Mesenchymal stem cell (in vitro differentiated cells and primary cell): ENCODE measurements around the gene KLKB1.

ENCODE experiments used
- DNase-seq: peaks from one replicate; pipeline ENCODE4 v3.0.0-alpha.2; 2013
- H2AFZ ChIP-seq: one replicate; pipeline ENCODE4 v1.6.1; 2013; ENCODE audit warnings: low read depth, mild to moderate bottlenecking, control low read depth, inconsistent platforms, low read length, moderate library complexity
- H2AK5ac ChIP-seq: 2 replicates; pipeline ENCODE4 v1.6.1; 2013; ENCODE audit warnings: low read length, moderate library complexity, mild to moderate bottlenecking, inconsistent platforms; ENCODE audit not compliant: severe bottlenecking
- H2BK120ac ChIP-seq: one replicate; pipeline ENCODE4 v1.6.1; 2013; ENCODE audit warnings: low read depth, mild to moderate bottlenecking, inconsistent platforms, low read length, moderate library complexity
- H2BK12ac ChIP-seq, 2 experiments: one replicate each; pipeline ENCODE4 v1.6.1; 2013; ENCODE audit warnings: inconsistent platforms in 2 of 2, low read length in 2 of 2, mild to moderate bottlenecking in 2 of 2, moderate library complexity in 2 of 2, control low read depth in 1 of 2
- H2BK15ac ChIP-seq: one replicate; pipeline ENCODE4 v1.6.1; 2013; ENCODE audit warnings: mild to moderate bottlenecking, low read depth, inconsistent platforms; ENCODE audit not compliant: poor library complexity, severe bottlenecking
- H2BK5ac ChIP-seq: 2 replicates; pipeline ENCODE4 v1.6.1; 2013; ENCODE audit warnings: low read depth, mild to moderate bottlenecking, low read length, control low read depth, inconsistent platforms; ENCODE audit not compliant: poor library complexity, severe bottlenecking
- H3K14ac ChIP-seq, 2 experiments: one replicate each; pipeline ENCODE4 v1.6.1; 2013; ENCODE audit warnings: inconsistent platforms in 2 of 2, low read length in 2 of 2, control low read depth in 1 of 2, mild to moderate bottlenecking in 1 of 2, moderate library complexity in 1 of 2
- H3K18ac ChIP-seq, 2 experiments: one replicate each; pipeline ENCODE4 v1.6.1; 2013; ENCODE audit warnings: inconsistent platforms in 2 of 2, low read length in 2 of 2, control low read depth in 1 of 2, low read depth in 1 of 2, mild to moderate bottlenecking in 1 of 2
- H3K23ac ChIP-seq, 2 experiments: one replicate each; pipeline ENCODE4 v1.6.1; 2013; ENCODE audit warnings: inconsistent platforms in 2 of 2, low read length in 2 of 2, mild to moderate bottlenecking in 2 of 2, moderate library complexity in 2 of 2, control low read depth in 1 of 2
- H3K27ac ChIP-seq: 2 replicates; pipeline ENCODE4 v1.5.1; 2013; ENCODE audit warnings: mild to moderate bottlenecking, moderate library complexity, low read length, control low read depth, inconsistent platforms; ENCODE audit not compliant: poor library complexity, severe bottlenecking
- H3K27me3 ChIP-seq, 2 experiments: 2 replicates each; pipeline versions ENCODE4 v1.6.1 to v1.7.0; 2013; ENCODE audit warnings: low read length in 2 of 2, mild to moderate bottlenecking in 2 of 2, moderate library complexity in 2 of 2, control low read depth in 1 of 2, inconsistent platforms in 1 of 2; ENCODE audit not compliant: control insufficient read depth in 1 of 2, insufficient read depth in 1 of 2
- H3K36me3 ChIP-seq, 2 experiments: 2 replicates each; pipeline versions ENCODE4 v1.6.1 to v1.7.0; 2013; ENCODE audit warnings: low read length in 2 of 2, control low read depth in 1 of 2, inconsistent platforms in 1 of 2, low read depth in 1 of 2, mild to moderate bottlenecking in 1 of 2; ENCODE audit not compliant: insufficient read depth in 2 of 2, control insufficient read depth in 1 of 2
- H3K4ac ChIP-seq, 2 experiments: one replicate each; pipeline ENCODE4 v1.6.1; 2013; ENCODE audit warnings: inconsistent platforms in 2 of 2, low read length in 2 of 2, mild to moderate bottlenecking in 2 of 2, moderate library complexity in 2 of 2, control low read depth in 1 of 2, low read depth in 1 of 2
- H3K4me1 ChIP-seq: 2 replicates; pipeline ENCODE4 v1.6.1; 2013; ENCODE audit warnings: low read depth, low read length, control low read depth; ENCODE audit not compliant: control insufficient read depth, insufficient read depth
- H3K4me2 ChIP-seq: 2 replicates; pipeline ENCODE4 v1.6.1; 2013; ENCODE audit warnings: low read length, mild to moderate bottlenecking, inconsistent platforms; ENCODE audit not compliant: poor library complexity, severe bottlenecking
- H3K4me3 ChIP-seq, 2 experiments: 2 replicates each; pipeline versions ENCODE4 v1.5.1 to v1.7.0; 2013; ENCODE audit warnings: low read length in 2 of 2, mild to moderate bottlenecking in 2 of 2, control low read depth in 1 of 2, low read depth in 1 of 2; ENCODE audit not compliant: insufficient read depth in 1 of 2
- H3K79me1 ChIP-seq: replicated peaks from 2 replicates; pipeline ENCODE4 v1.6.1; 2013; ENCODE audit warnings: mild to moderate bottlenecking, control low read depth, low read length, inconsistent platforms; ENCODE audit not compliant: poor library complexity, severe bottlenecking
- H3K9ac ChIP-seq: 2 replicates; pipeline ENCODE4 v1.7.0; 2013; ENCODE audit warnings: mild to moderate bottlenecking, low read length, moderate library complexity
- H3K9me3 ChIP-seq: 2 replicates; pipeline ENCODE4 v1.7.0; 2013; ENCODE audit warnings: mild to moderate bottlenecking, low read length; ENCODE audit not compliant: control insufficient read depth
- H4K8ac ChIP-seq: one replicate; pipeline ENCODE4 v1.6.1; 2013; ENCODE audit warnings: inconsistent platforms, mild to moderate bottlenecking, low read length, moderate library complexity
- H4K91ac ChIP-seq: one replicate; pipeline ENCODE4 v1.6.1; 2013; ENCODE audit warnings: mild to moderate bottlenecking, low read length, inconsistent platforms
- WGBS: methylation state at CpG from one replicate; pipeline ENCODE4 v1.1.7; 2013; ENCODE audit warnings: mixed read lengths; 5-methylcytosine and 5-hydroxymethylcytosine counted together

KLKB1 gene

GRCh38 chr4:186236126-186236525, 8.8 kb downstream of the KLKB1 start:
- H3K4me2 ChIP-seq = no peak overlapping the region
- no peaks in the 10 kb centered on the region for H3K9me3 ChIP-seq
- 97% methylated on average over 4 of the region's 4 CpGs for WGBS
- no peak overlapping the region for H4K8ac ChIP-seq
- no peaks in the 10 kb centered on the region for H3K36me3 ChIP-seq
- no peak overlapping the region for H2BK5ac ChIP-seq
- no peak overlapping the region for H3K9ac ChIP-seq
- no peak overlapping the region for H2BK12ac ChIP-seq
- H2BK120ac ChIP-seq = no peak overlapping the region
- no peak for DNase-seq
- H3K27me3 ChIP-seq = no peaks in the 10 kb centered on the region
- H2BK15ac ChIP-seq = no peak overlapping the region
- H3K4me3 ChIP-seq = no peak overlapping the region
- no peak overlapping the region for H3K4ac ChIP-seq
- no peak overlapping the region for H2AFZ ChIP-seq
- H3K18ac ChIP-seq = no peak overlapping the region
- no peaks in the 10 kb centered on the region for H3K79me1 ChIP-seq
- H3K27ac ChIP-seq = no peak overlapping the region
- H3K4me1 ChIP-seq = no peaks in the 10 kb centered on the region
- H3K23ac ChIP-seq = no peak overlapping the region
- no peak overlapping the region for H3K14ac ChIP-seq
- H2AK5ac ChIP-seq = no peak overlapping the region
- no peak overlapping the region for H4K91ac ChIP-seq

GRCh38 chr4:186240452-186240847, 13.1 kb downstream of the KLKB1 start:
- H3K23ac ChIP-seq = no peak overlapping the region
- H3K4me1 ChIP-seq = no peaks in the 10 kb centered on the region
- no peak overlapping the region for H3K9ac ChIP-seq
- no peak overlapping the region for H2BK5ac ChIP-seq
- no peak overlapping the region for H3K14ac ChIP-seq
- H3K4me2 ChIP-seq = no peak overlapping the region
- H3K18ac ChIP-seq = no peak overlapping the region
- H3K4ac ChIP-seq = no peak overlapping the region
- DNase-seq = no peak
- H3K9me3 ChIP-seq = no peaks in the 10 kb centered on the region
- no peak overlapping the region for H4K8ac ChIP-seq
- no peak overlapping the region for H2BK15ac ChIP-seq
- H3K27me3 ChIP-seq = no peaks in the 10 kb centered on the region
- WGBS = 78% methylated on average over 6 of the region's 7 CpGs
- no peak overlapping the region for H3K4me3 ChIP-seq
- no peaks in the 10 kb centered on the region for H3K36me3 ChIP-seq
- no peak overlapping the region for H2BK120ac ChIP-seq
- no peak overlapping the region for H2AK5ac ChIP-seq
- H4K91ac ChIP-seq = no peak overlapping the region
- H3K79me1 ChIP-seq = no peaks in the 10 kb centered on the region
- no peak overlapping the region for H2BK12ac ChIP-seq
- no peak overlapping the region for H2AFZ ChIP-seq
- no peak overlapping the region for H3K27ac ChIP-seq

- Histone ChIP-seq H2BK120ac (no peak overlapping the region), H3K4ac (no peak overlapping the region), H3K23ac (no peak overlapping the region), H2BK15ac (no peak overlapping the region), H3K9me3 (no peaks in the 10 kb centered on the region), H4K8ac (no peak overlapping the region), H3K36me3 (no peaks in the 10 kb centered on the region), H2AFZ (no peak overlapping the region), H2BK5ac (no peak overlapping the region), H3K14ac (peak overlapping the region in 1 of 2 experiments; percentile 83), H3K9ac (no peak overlapping the region), H3K27me3 (no peaks in the 10 kb centered on the region), H3K4me1 (no peaks in the 10 kb centered on the region), H3K4me2 (no peak overlapping the region), H3K18ac (no peak overlapping the region), H3K4me3 (no peak overlapping the region), H3K27ac (no peak overlapping the region), H2BK12ac (no peak overlapping the region), H3K79me1 (no peaks in the 10 kb centered on the region), H4K91ac (no peak overlapping the region), H2AK5ac (no peak overlapping the region)
- DNase-seq = no peak
- WGBS = 44% methylated on average over 3 of the region's 7 CpGs
These were observed 13.7 kb downstream of the KLKB1 start for GRCh38 chr4:186240848-186241491.

- H3K14ac ChIP-seq = no peak overlapping the region
- no peak overlapping the region for H3K18ac ChIP-seq
- no peak overlapping the region for H2BK15ac ChIP-seq
- no peaks in the 10 kb centered on the region for H3K4me1 ChIP-seq
- no peak overlapping the region for H3K4me3 ChIP-seq
- H3K23ac ChIP-seq = no peak overlapping the region
- H3K79me1 ChIP-seq = no peaks in the 10 kb centered on the region
- no peak overlapping the region for H3K9ac ChIP-seq
- H3K27ac ChIP-seq = no peak overlapping the region
- H2BK12ac ChIP-seq = no peak overlapping the region
- no peaks in the 10 kb centered on the region for H3K9me3 ChIP-seq
- H2AK5ac ChIP-seq = no peak overlapping the region
- H2AFZ ChIP-seq = no peak overlapping the region
- no peak overlapping the region for H3K4ac ChIP-seq
- H2BK120ac ChIP-seq = no peak overlapping the region
- H3K27me3 ChIP-seq = no peaks in the 10 kb centered on the region
- no peak overlapping the region for H4K91ac ChIP-seq
- DNase-seq = no peak
- no peak overlapping the region for H4K8ac ChIP-seq
- H3K36me3 ChIP-seq = no peaks in the 10 kb centered on the region
- H3K4me2 ChIP-seq = no peak overlapping the region
- H2BK5ac ChIP-seq = no peak overlapping the region
- 56% methylated on average over 4 of the region's 4 CpGs for WGBS
These were observed 14.3 kb downstream of the KLKB1 start for GRCh38 chr4:186241616-186242015.
